Hepatocyte (in vitro differentiated cells): Measurements from ENCODE around the gene MPP7. TPM values are rescaled to one million over a fixed set of nuclear protein-coding genes. Genes with fewer than 3 reads are reported as not detected.
A peak's percentile ranks its signal among the peaks of the same experiment; 100 is the strongest.

Source experiments
- DNase-seq: peaks from one replicate; pipeline ENCODE4 v3.0.0-alpha.2; 2016; ENCODE audit warnings: low spot score
- H2AFZ ChIP-seq: fragments of 200-600 bp; sonication (generic); 2 replicates; pipeline ENCODE4 v1.6.0; 2016; ENCODE audit warnings: antibody characterized with exemption, mild to moderate bottlenecking
- H3K27ac ChIP-seq: fragments of 200-600 bp; sonication (generic); 2 replicates; pipeline ENCODE4 v1.5.1; 2016; ENCODE audit warnings: mild to moderate bottlenecking
- H3K27me3 ChIP-seq: fragments of 200-600 bp; sonication (generic); 2 replicates; pipeline ENCODE4 v1.6.1; 2016
- H3K36me3 ChIP-seq: fragments of 200-600 bp; sonication (generic); replicated peaks from 2 replicates; pipeline ENCODE4 v1.5.1; 2016; ENCODE audit warnings: low read depth; ENCODE audit not compliant: insufficient read depth
- H3K4me1 ChIP-seq: fragments of 200-600 bp; sonication (generic); 2 replicates; pipeline ENCODE4 v1.5.1; 2016; ENCODE audit warnings: mild to moderate bottlenecking, moderate library complexity; ENCODE audit not compliant: insufficient read depth
- H3K4me2 ChIP-seq: fragments of 200-600 bp; sonication (generic); 2 replicates; pipeline ENCODE4 v1.6.0; 2016
- H3K4me3 ChIP-seq: fragments of 200-600 bp; sonication (generic); 2 replicates; pipeline ENCODE4 v1.5.1; 2016; ENCODE audit warnings: mild to moderate bottlenecking
- H3K79me2 ChIP-seq: fragments of 200-600 bp; sonication (generic); 2 replicates; pipeline ENCODE4 v1.6.0; 2017; ENCODE audit warnings: mild to moderate bottlenecking
- H3K9me2 ChIP-seq: fragments of 200-600 bp; sonication (generic); replicated peaks from 2 replicates; pipeline ENCODE4 v1.6.0; 2017; ENCODE audit warnings: mild to moderate bottlenecking; ENCODE audit not compliant: insufficient read depth
- H3K9me3 ChIP-seq: fragments of 200-600 bp; sonication (generic); 2 replicates; pipeline ENCODE4 v1.5.1; 2016; ENCODE audit warnings: low read depth, mild to moderate bottlenecking
- H4K20me1 ChIP-seq: fragments of 200-600 bp; sonication (generic); 2 replicates; pipeline ENCODE4 v1.6.0; 2016; ENCODE audit warnings: mild to moderate bottlenecking; ENCODE audit not compliant: insufficient read depth, poor library complexity, severe bottlenecking
- EZH2 ChIP-seq: fragments of 200-600 bp; sonication (generic); IDR thresholded peaks from 2 replicates; pipeline ENCODE4 v1.6.1; 2016; ENCODE audit warnings: antibody characterized with exemption, mild to moderate bottlenecking, borderline replicate concordance
- EZH2phosphoT487 ChIP-seq: fragments of 200-600 bp; sonication (generic); IDR thresholded peaks from one replicate; pipeline ENCODE4 v1.6.1; 2018; ENCODE audit warnings: antibody characterized with exemption, mild to moderate bottlenecking, low read depth, moderate library complexity; ENCODE audit not compliant: unreplicated experiment, severe bottlenecking
- WGBS: methylation state at CpG from one replicate; pipeline ENCODE4 v1.1.6; 2016; ENCODE audit warnings: low lambda C conversion rate; ENCODE audit errors: missing lambda C conversion rate; 5-methylcytosine and 5-hydroxymethylcytosine counted together
- polyA plus RNA-seq: library from polyadenylated mRNA; unstranded; fragments of >200 nt; fragmentation: Nextera tagmentation; extraction: Ambion mirVana; gene quantifications from 2 replicates; pipeline ENCODE4 v1.2.1, GENCODE V29; 2016
- total RNA-seq: library from RNA; depleted of rRNA; stranded (reverse); fragments of >200 nt; gene quantifications from 2 replicates; pipeline ENCODE4 v1.2.3, GENCODE V29; 2014
- TF ChIP-seq, protein P1 (sequence below): fragments of 200-600 bp; sonication (generic); IDR thresholded peaks from 2 replicates; pipeline ENCODE4 v1.5.1; 2016; ENCODE audit warnings: antibody characterized with exemption, mild to moderate bottlenecking; ENCODE audit not compliant: poor library complexity

MPP7 gene
- 8.4 and 9.1 TPM in 2 replicates for total RNA-seq
- 6.6 and 6.8 TPM in 2 replicates for polyA plus RNA-seq

DNA sequence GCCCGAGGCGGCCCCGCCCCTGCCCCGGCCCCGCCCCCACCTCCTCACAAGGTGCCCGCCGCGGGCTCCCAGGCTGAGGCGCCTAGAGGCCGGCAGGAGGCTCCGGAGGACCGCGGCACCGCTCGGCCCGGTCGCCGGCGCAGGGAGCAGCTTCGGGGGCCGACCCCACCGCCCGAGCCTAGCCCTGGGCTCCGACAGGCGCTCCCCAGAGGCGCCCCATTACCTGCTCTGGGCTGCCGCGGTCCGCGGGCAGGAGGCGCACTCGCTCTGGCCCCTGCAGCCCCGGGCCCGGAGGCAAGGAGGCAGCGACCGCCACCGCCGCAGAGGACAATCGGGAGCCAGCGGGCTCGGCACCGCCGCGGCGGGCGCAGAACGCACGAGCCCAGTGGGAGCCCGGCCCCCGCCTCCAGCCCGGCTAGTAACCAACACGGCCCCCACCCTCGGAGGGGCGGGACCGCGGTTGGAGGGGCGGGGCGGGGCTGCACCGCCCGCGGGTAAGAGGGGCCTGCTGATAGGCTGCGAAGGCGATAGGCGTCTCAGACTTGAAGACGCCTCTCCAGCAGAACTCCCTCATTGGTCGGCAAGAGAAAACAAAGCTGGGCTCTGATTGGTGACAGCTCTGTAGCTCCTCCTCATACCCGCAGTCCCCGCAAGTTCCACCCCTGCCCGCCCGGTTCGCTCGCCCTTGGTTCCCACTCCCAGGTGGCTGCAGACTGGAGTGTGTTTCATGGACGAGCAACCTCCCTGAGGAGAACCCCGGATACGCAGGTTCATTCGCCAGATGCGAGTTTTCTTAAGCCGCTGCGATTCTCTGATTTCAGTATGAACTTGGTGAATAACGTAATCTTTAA is at the start of gene MPP7:
MPP7 (minus strand) TSS at position 427 of the 851 bp plus-strand sequence. CDS start 64,460 bp downstream, outside the sequence.
- Histone ChIP-seq H3K36me3 (no peaks in the 10 kb centered on the region), H3K79me2 (peaks cover 18% of the 10 kb centered on the region), H3K4me3 (peak within 1 kb of the TSS; percentile 63), H4K20me1 (no peaks in the 10 kb centered on the region), H2AFZ (peak within 1 kb of the TSS; percentile 87), H3K4me1 (peaks cover 6% of the 10 kb centered on the region), H3K4me2 (peak within 1 kb of the TSS; percentile 81), H3K9me3 (no peaks in the 10 kb centered on the region), H3K9me2 (no peaks in the 10 kb centered on the region), H3K27me3 (peaks cover 7% of the 10 kb centered on the region), H3K27ac (peak within 1 kb of the TSS; percentile 78)
- no peak for TF ChIP-seq EZH2
- TF ChIP-seq, protein P1, sequence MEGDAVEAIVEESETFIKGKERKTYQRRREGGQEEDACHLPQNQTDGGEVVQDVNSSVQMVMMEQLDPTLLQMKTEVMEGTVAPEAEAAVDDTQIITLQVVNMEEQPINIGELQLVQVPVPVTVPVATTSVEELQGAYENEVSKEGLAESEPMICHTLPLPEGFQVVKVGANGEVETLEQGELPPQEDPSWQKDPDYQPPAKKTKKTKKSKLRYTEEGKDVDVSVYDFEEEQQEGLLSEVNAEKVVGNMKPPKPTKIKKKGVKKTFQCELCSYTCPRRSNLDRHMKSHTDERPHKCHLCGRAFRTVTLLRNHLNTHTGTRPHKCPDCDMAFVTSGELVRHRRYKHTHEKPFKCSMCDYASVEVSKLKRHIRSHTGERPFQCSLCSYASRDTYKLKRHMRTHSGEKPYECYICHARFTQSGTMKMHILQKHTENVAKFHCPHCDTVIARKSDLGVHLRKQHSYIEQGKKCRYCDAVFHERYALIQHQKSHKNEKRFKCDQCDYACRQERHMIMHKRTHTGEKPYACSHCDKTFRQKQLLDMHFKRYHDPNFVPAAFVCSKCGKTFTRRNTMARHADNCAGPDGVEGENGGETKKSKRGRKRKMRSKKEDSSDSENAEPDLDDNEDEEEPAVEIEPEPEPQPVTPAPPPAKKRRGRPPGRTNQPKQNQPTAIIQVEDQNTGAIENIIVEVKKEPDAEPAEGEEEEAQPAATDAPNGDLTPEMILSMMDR, result peak; percentile 41
- TF ChIP-seq EZH2phosphoT487, result no peak
- peak; percentile 97 for DNase-seq
- under 1% methylated on average over 57 of the region's 80 CpGs for WGBS

DNA sequence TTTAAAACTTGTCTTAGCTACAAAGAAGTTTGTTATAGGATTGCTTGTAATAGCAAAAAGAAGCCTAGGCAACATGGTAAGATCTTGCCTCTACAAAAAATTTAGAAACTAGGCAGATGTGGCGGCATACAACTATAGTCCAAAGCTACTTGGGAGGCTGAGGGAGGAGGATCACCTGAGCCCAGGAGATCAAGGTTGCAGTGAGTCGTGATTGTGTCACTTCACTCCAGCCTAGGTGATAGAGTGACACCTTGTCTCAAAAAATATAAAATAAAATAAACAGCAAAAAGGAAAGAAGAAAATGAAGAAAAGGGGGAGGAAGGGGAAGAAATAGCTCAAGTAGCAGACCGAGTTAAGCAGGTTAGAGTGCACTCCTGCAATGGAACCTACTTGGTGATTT is 47.0 kb upstream of the MPP7 start:
- TF ChIP-seq EZH2phosphoT487 (no peak), EZH2 (no peak)
- TF ChIP-seq, protein P1, result no peak
- Histone ChIP-seq H3K79me2 (no peaks in the 10 kb centered on the region), H3K9me3 (no peaks in the 10 kb centered on the region), H3K27ac (no peak overlapping the region), H3K27me3 (no peaks in the 10 kb centered on the region), H2AFZ (no peak overlapping the region), H3K4me2 (no peak overlapping the region), H3K36me3 (no peaks in the 10 kb centered on the region), H3K9me2 (no peaks in the 10 kb centered on the region), H4K20me1 (no peaks in the 10 kb centered on the region), H3K4me1 (peaks cover 5% of the 10 kb centered on the region), H3K4me3 (no peak overlapping the region)
- no peak for DNase-seq
- WGBS, result 67% methylated on average over 3 of the region's 3 CpGs

DNA sequence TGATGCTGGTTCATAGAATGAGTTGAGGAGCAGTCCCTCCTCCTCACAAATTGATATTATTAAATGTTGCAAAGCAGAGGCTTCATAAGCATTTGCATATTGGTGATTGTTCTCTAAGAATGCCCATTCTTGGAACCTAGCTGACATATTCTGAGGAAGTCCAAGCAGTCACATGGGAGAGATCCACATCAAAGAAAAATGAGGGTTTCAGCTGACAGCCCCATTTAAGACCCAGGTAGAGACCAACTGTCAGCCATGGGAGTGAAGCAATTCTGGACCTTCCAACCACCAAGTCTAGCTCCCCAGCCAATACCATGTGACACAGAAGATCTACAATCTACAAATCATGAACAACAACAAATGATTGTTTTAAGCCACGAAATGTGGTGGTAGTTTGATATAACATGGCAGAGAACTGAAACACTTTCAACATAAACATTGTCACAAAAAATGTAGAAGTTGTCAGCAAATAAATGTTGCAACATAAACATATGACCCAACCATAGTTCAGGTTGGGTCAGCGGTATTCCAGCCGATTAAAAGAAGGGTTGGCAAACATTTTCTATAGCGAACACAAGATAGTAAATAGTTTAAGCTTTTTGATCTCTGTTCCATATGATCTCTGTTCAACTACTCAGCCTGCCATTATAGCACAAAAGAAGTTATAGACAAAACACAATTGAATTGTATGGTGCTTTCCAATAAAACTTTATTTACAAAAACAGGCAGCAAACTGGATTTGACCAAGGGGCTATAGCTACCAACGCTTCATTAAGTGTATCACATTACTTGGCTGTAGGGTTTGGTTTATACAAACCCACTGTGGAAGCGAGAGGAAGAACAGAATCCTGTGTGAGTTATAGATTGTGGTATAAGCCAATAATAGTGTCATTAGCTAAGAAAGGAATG is 41.4 kb upstream of the MPP7 start:
- no peaks in the 10 kb centered on the region for H3K9me3 ChIP-seq
- WGBS, result 85% methylated on average over 6 of the region's 6 CpGs
- no peak overlapping the region for H3K27ac ChIP-seq
- no peak overlapping the region for H3K4me3 ChIP-seq
- H3K4me1 ChIP-seq, result no peaks in the 10 kb centered on the region
- H3K27me3 ChIP-seq, result no peaks in the 10 kb centered on the region
- TF ChIP-seq, protein P1, result no peak
- TF ChIP-seq EZH2phosphoT487 (no peak), EZH2 (no peak)
- no peak for DNase-seq
- H2AFZ ChIP-seq, result no peak overlapping the region
- H3K79me2 ChIP-seq, result no peaks in the 10 kb centered on the region
- no peaks in the 10 kb centered on the region for H3K9me2 ChIP-seq
- no peaks in the 10 kb centered on the region for H4K20me1 ChIP-seq
- no peaks in the 10 kb centered on the region for H3K36me3 ChIP-seq
- no peak overlapping the region for H3K4me2 ChIP-seq
